Central memory CD8-positive, alpha-beta T cell (primary cell): ENCODE results near the gene GAPVD1.
A peak's percentile ranks its signal among the peaks of the same experiment; 100 is the strongest.

Experiments used
- ATAC-seq: fragments of 150-1000 bp; cut with Tn5 transposase; replicated peaks from 2 replicates; pipeline ENCODE4 v1.10.0; 2022; ENCODE audit warnings: mild to moderate bottlenecking, moderate FRiP score, moderate number of reproducible peaks; ENCODE audit not compliant: poor library complexity, severe bottlenecking; ENCODE audit errors: extremely low read depth
- DNase-seq, 2 donors: peaks; one replicate each; pipeline ENCODE4 v3.0.0; 2021; ENCODE audit warnings: low spot score in 2 of 2
- H3K27ac Mint-ChIP-seq: one replicate; pipeline ENCODE4 v1.8.0; 2022; ENCODE audit warnings: low read depth, mild to moderate bottlenecking, moderate library complexity, mixed read lengths
- H3K27me3 Mint-ChIP-seq: one replicate; pipeline ENCODE4 v1.8.0; 2022; ENCODE audit warnings: mixed read lengths
- H3K36me3 Mint-ChIP-seq: one replicate; pipeline ENCODE4 v1.8.0; 2022; ENCODE audit warnings: mild to moderate bottlenecking, moderate library complexity, mixed read lengths; ENCODE audit not compliant: insufficient read depth
- H3K4me1 Mint-ChIP-seq: one replicate; pipeline ENCODE4 v1.8.0; 2022; ENCODE audit warnings: mixed read lengths
- H3K4me3 Mint-ChIP-seq: one replicate; pipeline ENCODE4 v1.8.0; 2022; ENCODE audit warnings: mild to moderate bottlenecking, moderate library complexity, mixed read lengths
- H3K9me3 Mint-ChIP-seq: one replicate; pipeline ENCODE4 v1.8.0; 2022; ENCODE audit warnings: mixed read lengths

The GAPVD1 gene

DNA sequence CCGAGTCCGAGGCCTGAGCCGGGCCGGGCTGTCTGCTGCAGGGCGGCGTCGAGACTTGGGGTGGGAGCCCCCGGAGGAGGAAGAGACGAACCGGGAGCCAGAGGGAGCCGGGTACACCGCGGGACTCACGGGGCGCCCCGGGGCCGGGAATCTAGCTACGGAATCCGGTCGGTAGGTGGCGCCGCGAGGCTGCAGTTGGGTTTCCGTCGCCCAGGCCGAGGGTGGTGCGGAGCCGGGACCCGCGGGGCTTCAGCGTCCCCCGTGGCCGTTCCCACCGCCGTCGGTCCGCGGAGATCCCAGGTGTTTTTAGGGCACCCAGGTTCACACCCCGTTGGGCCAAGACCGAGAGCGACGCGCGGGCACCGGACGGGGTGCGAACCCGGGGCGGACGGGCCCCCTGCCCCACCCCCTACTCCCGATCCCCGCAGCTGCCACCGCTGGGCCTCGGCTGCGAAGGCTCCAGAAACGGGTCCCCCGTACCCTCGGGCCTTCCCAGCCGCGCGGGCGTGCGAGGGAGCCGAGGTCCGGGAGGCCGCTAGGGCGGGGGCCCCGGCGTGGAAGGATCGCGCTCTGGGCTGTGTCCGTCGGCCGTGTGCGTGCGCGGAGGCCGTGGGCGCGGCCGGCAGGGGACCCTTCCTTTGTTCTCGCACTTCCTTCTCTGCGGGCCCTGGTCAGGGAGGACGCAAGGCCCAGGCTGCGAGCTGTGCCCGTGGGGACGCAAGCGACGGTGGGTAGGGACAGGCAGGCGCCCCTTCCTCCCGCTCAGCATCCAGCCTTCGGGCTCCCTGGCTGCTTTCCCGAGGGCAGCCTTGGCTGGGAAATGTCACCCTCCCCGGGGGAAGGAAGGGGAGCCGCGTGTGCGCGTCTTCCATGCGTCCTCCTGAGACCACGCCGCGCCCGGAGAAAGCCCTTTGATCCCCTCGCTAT is 146.6 kb downstream of the GAPVD1 start:
- peak; percentile 75 for ATAC-seq
- Mint-ChIP-seq H3K4me1 (peaks cover 20% of the 10 kb centered on the region), H3K27me3 (peaks cover 56% of the 10 kb centered on the region), H3K9me3 (no peaks in the 10 kb centered on the region), H3K27ac (no peak overlapping the region), H3K4me3 (peak overlapping the region; percentile 79), H3K36me3 (peaks cover 2% of the 10 kb centered on the region)
- peak; percentile 34 to 76 for DNase-seq

GRCh38 chr9:125409217-125409636 is 147.6 kb downstream of the GAPVD1 start:
- Mint-ChIP-seq H3K36me3 (peaks cover 2% of the 10 kb centered on the region), H3K9me3 (no peaks in the 10 kb centered on the region), H3K27ac (no peak overlapping the region), H3K4me1 (peaks cover 20% of the 10 kb centered on the region), H3K4me3 (peak overlapping the region; percentile 79), H3K27me3 (peaks cover 56% of the 10 kb centered on the region)
- ATAC-seq (no peak), DNase-seq (no peak)

GRCh38 chr9:125409637-125410521 is 148.3 kb downstream of the GAPVD1 start:
- H3K4me3 Mint-ChIP-seq = peak overlapping the region; percentile 8
- no peak overlapping the region for H3K27ac Mint-ChIP-seq
- no peaks in the 10 kb centered on the region for H3K9me3 Mint-ChIP-seq
- DNase-seq = no peak
- peaks cover 2% of the 10 kb centered on the region for H3K36me3 Mint-ChIP-seq
- no peak for ATAC-seq
- peaks cover 56% of the 10 kb centered on the region for H3K27me3 Mint-ChIP-seq
- H3K4me1 Mint-ChIP-seq = peaks cover 20% of the 10 kb centered on the region

- H3K4me1 Mint-ChIP-seq = peaks cover 20% of the 10 kb centered on the region
- H3K27me3 Mint-ChIP-seq = peaks cover 56% of the 10 kb centered on the region
- H3K27ac Mint-ChIP-seq = no peak overlapping the region
- no peak for DNase-seq
- no peak for ATAC-seq
- H3K4me3 Mint-ChIP-seq = no peak overlapping the region
- no peaks in the 10 kb centered on the region for H3K9me3 Mint-ChIP-seq
- H3K36me3 Mint-ChIP-seq = peaks cover 2% of the 10 kb centered on the region
Observed at GRCh38 chr9:125410522-125410894, 148.9 kb downstream of the GAPVD1 start.

DNA sequence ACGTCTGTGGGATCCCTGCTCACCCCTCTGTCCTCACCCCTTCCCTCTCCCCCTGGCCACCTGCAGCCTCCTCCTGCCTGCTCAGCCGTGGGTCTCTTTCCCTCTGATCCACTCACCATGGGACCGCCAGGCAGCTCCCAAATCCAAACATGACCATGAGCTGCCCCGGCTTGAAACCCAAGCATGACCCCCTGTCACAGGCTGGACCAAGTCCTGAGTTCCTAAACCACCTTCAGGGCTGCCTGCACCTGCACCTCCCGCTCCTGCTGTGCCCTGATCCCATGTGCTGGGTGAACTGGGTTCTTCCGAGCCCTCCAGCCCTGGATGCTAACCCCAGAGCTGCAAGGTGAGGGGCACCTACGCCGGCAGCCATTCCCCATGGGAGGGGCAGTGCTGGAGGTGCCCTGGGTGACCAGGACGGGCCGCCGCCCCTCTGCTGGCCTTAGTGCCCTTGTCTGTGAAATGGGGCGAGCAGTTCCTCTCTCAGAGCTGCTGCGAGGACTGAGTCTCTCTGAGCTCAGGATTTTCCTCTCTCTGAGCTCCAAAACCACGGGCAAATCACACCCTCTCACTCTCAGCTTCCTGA is 149.6 kb downstream of the GAPVD1 start:
- no peak for DNase-seq
- Mint-ChIP-seq H3K27me3 (peaks cover 49% of the 10 kb centered on the region), H3K9me3 (no peaks in the 10 kb centered on the region), H3K4me3 (no peak overlapping the region), H3K36me3 (peaks cover 2% of the 10 kb centered on the region), H3K27ac (no peak overlapping the region), H3K4me1 (peaks cover 20% of the 10 kb centered on the region)
- no peak for ATAC-seq

DNA sequence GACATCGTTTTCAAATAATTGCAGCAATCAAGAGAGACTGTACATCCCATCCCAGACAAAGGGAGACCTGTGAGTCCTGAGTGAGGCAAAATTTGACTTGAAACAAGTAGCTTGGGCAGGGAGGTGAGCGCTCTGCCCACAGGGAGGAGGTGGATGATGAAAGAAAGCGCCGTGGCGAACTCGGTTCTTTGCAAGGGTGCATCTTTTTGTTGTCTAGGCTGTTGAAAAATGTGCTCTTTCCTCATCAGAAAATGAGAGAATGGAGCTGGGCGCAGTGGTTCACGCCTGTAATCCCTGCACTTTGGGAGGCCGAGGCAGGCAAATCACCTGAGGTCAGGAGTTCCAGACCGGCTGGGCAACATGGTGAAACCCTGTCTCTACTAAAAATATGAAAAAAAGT is 150.5 kb downstream of the GAPVD1 start:
- peaks cover 18% of the 10 kb centered on the region for H3K4me1 Mint-ChIP-seq
- no peak overlapping the region for H3K4me3 Mint-ChIP-seq
- DNase-seq (no peak), ATAC-seq (no peak)
- H3K27me3 Mint-ChIP-seq = peaks cover 40% of the 10 kb centered on the region
- peaks cover 2% of the 10 kb centered on the region for H3K36me3 Mint-ChIP-seq
- no peak overlapping the region for H3K27ac Mint-ChIP-seq
- no peaks in the 10 kb centered on the region for H3K9me3 Mint-ChIP-seq

GRCh38 chr9:125413579-125413978 is 152.0 kb downstream of the GAPVD1 start:
- ATAC-seq (no peak), DNase-seq (no peak)
- Mint-ChIP-seq H3K27ac (no peak overlapping the region), H3K27me3 (peaks cover 32% of the 10 kb centered on the region), H3K36me3 (peaks cover 2% of the 10 kb centered on the region), H3K9me3 (no peaks in the 10 kb centered on the region), H3K4me3 (no peak overlapping the region), H3K4me1 (peaks cover 13% of the 10 kb centered on the region)

DNA sequence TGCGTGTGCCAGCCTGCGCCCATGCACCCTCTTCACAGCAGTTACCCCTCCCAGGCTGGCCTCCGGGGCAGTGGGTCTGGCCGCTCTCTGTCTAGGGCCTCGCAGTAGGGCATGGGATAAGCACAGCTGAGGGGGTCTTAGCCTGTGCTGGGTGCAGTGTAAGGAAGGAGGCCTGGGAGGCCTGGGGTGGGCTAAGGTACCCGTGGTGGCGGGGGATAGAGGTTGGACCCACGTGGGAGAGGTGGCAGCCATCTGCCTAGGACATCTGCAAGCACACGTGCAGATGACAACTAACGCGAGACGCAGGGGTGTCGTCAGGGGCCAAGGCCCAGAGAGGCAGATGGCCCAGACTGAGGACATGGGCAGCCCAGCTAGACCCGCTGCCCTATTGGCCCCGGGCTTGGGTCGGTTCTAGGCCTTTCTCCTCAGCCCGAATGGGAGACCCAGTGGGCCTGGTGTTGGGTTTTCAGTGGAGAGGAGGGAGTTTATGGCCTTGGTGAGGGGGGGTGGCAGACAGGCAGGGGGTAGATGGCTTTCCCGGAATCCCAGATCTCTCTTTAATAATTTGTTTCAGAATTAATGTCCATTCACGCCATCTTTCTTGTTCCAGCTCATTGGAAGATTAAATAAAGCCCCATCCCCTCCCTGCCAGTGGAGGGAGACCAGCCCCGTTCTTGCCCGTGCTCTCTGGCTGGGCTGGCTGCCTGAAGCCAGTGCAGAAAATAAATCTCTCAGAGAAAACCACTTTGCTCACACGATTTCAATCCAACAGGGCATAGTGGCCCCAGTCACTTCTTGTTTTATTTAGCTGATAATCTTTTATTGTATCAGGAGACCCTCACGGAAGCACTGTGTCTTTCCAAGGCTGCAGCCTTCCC is 154.2 kb downstream of the GAPVD1 start:
- H3K36me3 Mint-ChIP-seq = no peaks in the 10 kb centered on the region
- H3K27ac Mint-ChIP-seq = no peak overlapping the region
- H3K27me3 Mint-ChIP-seq = peaks cover 13% of the 10 kb centered on the region
- DNase-seq (no peak), ATAC-seq (no peak)
- no peaks in the 10 kb centered on the region for H3K4me1 Mint-ChIP-seq
- H3K9me3 Mint-ChIP-seq = no peaks in the 10 kb centered on the region
- no peak overlapping the region for H3K4me3 Mint-ChIP-seq

- H3K27me3 Mint-ChIP-seq = peaks cover 8% of the 10 kb centered on the region
- no peaks in the 10 kb centered on the region for H3K4me1 Mint-ChIP-seq
- no peaks in the 10 kb centered on the region for H3K9me3 Mint-ChIP-seq
Observed at GRCh38 chr9:125416517-125416916, 154.9 kb downstream of the GAPVD1 start.

More at GRCh38 chr9:125416517-125416916, 154.9 kb downstream of the GAPVD1 start:
- no peak for ATAC-seq
- no peak for DNase-seq
- H3K4me3 Mint-ChIP-seq = no peak overlapping the region
- no peak overlapping the region for H3K27ac Mint-ChIP-seq
- H3K36me3 Mint-ChIP-seq = no peaks in the 10 kb centered on the region
